ENCODE results near the gene OTULIN. TPM values are rescaled to one million over a fixed set of nuclear protein-coding genes. Genes with fewer than 3 reads are reported as not detected.

Gene OTULIN
- total and polyA plus RNA-seq, 5 experiments from 2014 or later: 15.7 to 77.0 (median 22.7) TPM

GRCh38 chr5:14659821-14660607, 4.5 kb upstream of the OTULIN start:
- no peaks in the 10 kb centered on the region for H3K36me3 Mint-ChIP-seq
- no peak overlapping the region for H3K4me3 Mint-ChIP-seq
- H3K4me1 Mint-ChIP-seq: peaks cover 20 to 39% (median 33%) of the 10 kb centered on the region in 4 donors
- peak overlapping the region in 1 of 10 donors; percentile 2 for H3K27ac Mint-ChIP-seq
- H3K9me3 Mint-ChIP-seq: no peaks in the 10 kb centered on the region
- H3K27me3 Mint-ChIP-seq: no peaks in the 10 kb centered on the region
- ATAC-seq (no peak), DNase-seq (no peak)
- POLR2A ChIA-PET: no interaction called here

- Mint-ChIP-seq H3K36me3 (no peaks in the 10 kb centered on the region), H3K4me3 (no peak overlapping the region), H3K9me3 (no peaks in the 10 kb centered on the region), H3K27ac (peak overlapping the region in 4 of 10 donors; percentile 2 to 8 (median 5)), H3K4me1 (peaks cover 21 to 41% (median 35%) of the 10 kb centered on the region in 4 donors), H3K27me3 (no peaks in the 10 kb centered on the region)
- POLR2A ChIA-PET: interaction anchor here (0.9 kb wide), 1 partner anchor 12 kb away, joined by 4 read pairs; no protein-coding TSS in a partner anchor
- DNase-seq: no peak
- ATAC-seq: no peak
Observed at GRCh38 chr5:14660833-14661232, 3.7 kb upstream of the OTULIN start.

GRCh38 chr5:14662721-14663260, 1.7 kb upstream of the OTULIN start:
- no peaks in the 10 kb centered on the region for H3K27me3 Mint-ChIP-seq
- H3K9me3 Mint-ChIP-seq: no peaks in the 10 kb centered on the region
- peaks cover 32 to 61% (median 54%) of the 10 kb centered on the region in 4 donors for H3K4me1 Mint-ChIP-seq
- H3K4me3 Mint-ChIP-seq: peak overlapping the region in 9 of 10 donors; percentile 24 to 99 (median 95)
- no peaks in the 10 kb centered on the region for H3K36me3 Mint-ChIP-seq
- H3K27ac Mint-ChIP-seq: peak overlapping the region in 8 of 10 donors; percentile 38 to 98 (median 80)
- ATAC-seq (no peak), DNase-seq (no peak)
- POLR2A ChIA-PET: interaction anchor here (1.3 kb wide), 1 partner anchor 12 kb away, joined by 4 read pairs; no protein-coding TSS in a partner anchor

- Mint-ChIP-seq H3K36me3 (no peaks in the 10 kb centered on the region), H3K4me3 (peak overlapping the region; percentile 92 to 99 (median 95)), H3K9me3 (no peaks in the 10 kb centered on the region), H3K4me1 (peaks cover 38 to 71% (median 64%) of the 10 kb centered on the region in 4 donors), H3K27me3 (no peaks in the 10 kb centered on the region), H3K27ac (peak overlapping the region; percentile 91 to 99 (median 97))
- DNase-seq (peak in 1 of 10 donors; percentile 15), ATAC-seq (peak in 1 of 2 donors; percentile 1)
- POLR2A ChIA-PET: interaction anchor here (0.9 to 1.6 kb wide), 4 partner anchors 11 to 329 kb away, joined by 3 to 4 read pairs (median 4); no protein-coding TSS in a partner anchor
Observed at GRCh38 chr5:14663734-14664269, 716 bp upstream of the OTULIN start.

GRCh38 chr5:14665101-14665822, 744 bp downstream of the OTULIN start:
- Mint-ChIP-seq H3K4me3 (peak overlapping the region; percentile 87 to 98 (median 94)), H3K9me3 (no peaks in the 10 kb centered on the region), H3K27me3 (no peaks in the 10 kb centered on the region), H3K36me3 (no peaks in the 10 kb centered on the region), H3K27ac (peak overlapping the region; percentile 89 to 97 (median 95)), H3K4me1 (peaks cover 38 to 77% (median 74%) of the 10 kb centered on the region in 4 donors)
- ATAC-seq: no peak
- peak in 2 of 10 donors; percentile 18 to 21 for DNase-seq
- POLR2A ChIA-PET: interaction anchor here (1.1 to 2.2 kb wide), 3 partner anchors 41 to 328 kb away, joined by 4 to 9 read pairs (median 4); no protein-coding TSS in a partner anchor

- ATAC-seq (peak; percentile 53 to 54), DNase-seq (peak; percentile 22 to 68 (median 46))
- H3K4me3 Mint-ChIP-seq: peak overlapping the region; percentile 87 to 98 (median 94)
- H3K36me3 Mint-ChIP-seq: no peaks in the 10 kb centered on the region
- H3K4me1 Mint-ChIP-seq: peaks cover 36 to 76% (median 75%) of the 10 kb centered on the region in 4 donors
- H3K9me3 Mint-ChIP-seq: no peaks in the 10 kb centered on the region
- peak overlapping the region; percentile 89 to 97 (median 94) for H3K27ac Mint-ChIP-seq
- POLR2A ChIA-PET: interaction anchor here (1.1 to 2.2 kb wide), 2 partner anchors 40 to 327 kb away, joined by 4 to 9 read pairs; no protein-coding TSS in a partner anchor
- no peaks in the 10 kb centered on the region for H3K27me3 Mint-ChIP-seq
Observed at GRCh38 chr5:14665949-14666348, 1.4 kb downstream of the OTULIN start.

GRCh38 chr5:14666357-14666756, 1.8 kb downstream of the OTULIN start:
- POLR2A ChIA-PET: interaction anchor here (1.1 to 2.2 kb wide), 3 partner anchors 12 to 327 kb away, joined by 3 to 9 read pairs (median 4); no protein-coding TSS in a partner anchor
- DNase-seq (no peak), ATAC-seq (no peak)
- H3K9me3 Mint-ChIP-seq: no peaks in the 10 kb centered on the region
- H3K4me3 Mint-ChIP-seq: peak overlapping the region; percentile 87 to 98 (median 94)
- peaks cover 0 to under 1% (median 0%) of the 10 kb centered on the region in 3 donors for H3K36me3 Mint-ChIP-seq
- peaks cover 38 to 77% (median 75%) of the 10 kb centered on the region in 4 donors for H3K4me1 Mint-ChIP-seq
- H3K27me3 Mint-ChIP-seq: no peaks in the 10 kb centered on the region
- H3K27ac Mint-ChIP-seq: peak overlapping the region; percentile 89 to 97 (median 94)

GRCh38 chr5:14667290-14667689, 2.8 kb downstream of the OTULIN start:
- POLR2A ChIA-PET: interaction anchor here (1.1 to 2.2 kb wide), 3 partner anchors 13 to 326 kb away, joined by 3 to 9 read pairs (median 4); no protein-coding TSS in a partner anchor
- Mint-ChIP-seq H3K27me3 (no peaks in the 10 kb centered on the region), H3K36me3 (peaks cover 0 to 8% (median 0%) of the 10 kb centered on the region in 3 donors), H3K27ac (peak overlapping the region; percentile 74 to 97 (median 93)), H3K4me1 (peaks cover 46 to 86% (median 81%) of the 10 kb centered on the region in 4 donors), H3K9me3 (no peaks in the 10 kb centered on the region), H3K4me3 (peak overlapping the region; percentile 84 to 98 (median 94))
- no peak for DNase-seq
- ATAC-seq: no peak

- peak overlapping the region; percentile 72 to 97 (median 88) for H3K4me3 Mint-ChIP-seq
- DNase-seq: no peak
- H3K27ac Mint-ChIP-seq: peak overlapping the region; percentile 74 to 97 (median 93)
- H3K4me1 Mint-ChIP-seq: peaks cover 47 to 87% (median 84%) of the 10 kb centered on the region in 4 donors
- H3K27me3 Mint-ChIP-seq: no peaks in the 10 kb centered on the region
- POLR2A ChIA-PET: interaction anchor here (2.2 kb wide), 1 partner anchor 39 kb away, joined by 9 read pairs; no protein-coding TSS in a partner anchor
- peaks cover 0 to 10% (median under 1%) of the 10 kb centered on the region in 3 donors for H3K36me3 Mint-ChIP-seq
- no peak for ATAC-seq
- H3K9me3 Mint-ChIP-seq: no peaks in the 10 kb centered on the region
Observed at GRCh38 chr5:14667770-14668169, 3.3 kb downstream of the OTULIN start.

- Mint-ChIP-seq H3K4me3 (peak overlapping the region; percentile 72 to 97 (median 88)), H3K27ac (peak overlapping the region; percentile 74 to 97 (median 93)), H3K4me1 (peaks cover 49 to 87% (median 85%) of the 10 kb centered on the region in 4 donors), H3K9me3 (no peaks in the 10 kb centered on the region), H3K27me3 (no peaks in the 10 kb centered on the region), H3K36me3 (peaks cover 0 to 12% (median 2%) of the 10 kb centered on the region in 3 donors)
- POLR2A ChIA-PET: no interaction called here
- no peak for ATAC-seq
- DNase-seq: peak in 3 of 10 donors; percentile 11 to 41 (median 16)
Observed at GRCh38 chr5:14668181-14668591, 3.7 kb downstream of the OTULIN start.

GRCh38 chr5:14669415-14669814, 4.9 kb downstream of the OTULIN start:
- H3K27me3 Mint-ChIP-seq: no peaks in the 10 kb centered on the region
- H3K9me3 Mint-ChIP-seq: no peaks in the 10 kb centered on the region
- DNase-seq (no peak), ATAC-seq (no peak)
- peaks cover 0 to 20% (median 7%) of the 10 kb centered on the region in 3 donors for H3K36me3 Mint-ChIP-seq
- H3K4me3 Mint-ChIP-seq: peak overlapping the region in 3 of 10 donors; percentile 3 to 64 (median 20)
- H3K4me1 Mint-ChIP-seq: peaks cover 48 to 87% (median 84%) of the 10 kb centered on the region in 4 donors
- POLR2A ChIA-PET: interaction anchor here (1.0 to 1.2 kb wide), 2 partner anchors 36 to 78 kb away, joined by 3 read pairs; no protein-coding TSS in a partner anchor
- peak overlapping the region in 6 of 10 donors; percentile 27 to 97 (median 76) for H3K27ac Mint-ChIP-seq
